Endothelial cell of umbilical vein (primary cell): ENCODE measurements around the gene CD81. TPM values are rescaled to one million over a fixed set of nuclear protein-coding genes. Genes with fewer than 3 reads are reported as not detected.

Experiments used
- BruUV-seq: library from RNA; stranded (reverse); fragments of 400-500 nt; replicated peaks from 2 replicates; lab custom pipeline; 2021; lab: Mats Ljungman, UMichigan
- CTCF ChIA-PET: fragments of 300-600, 350-600 bp; sonication (Branson Sonifier 250); formaldehyde crosslinking; loops from one replicate; lab custom pipeline; 2021; ENCODE audit warnings: antibody characterized with exemption, inconsistent platforms; lab: Charles Lee
- POLR2A ChIA-PET: fragments of 300-600, 350-600 bp; sonication (Branson Sonifier 250); formaldehyde crosslinking; loops from one replicate; lab custom pipeline; 2021; ENCODE audit warnings: antibody characterized with exemption, inconsistent platforms; lab: Charles Lee
- DNase-seq: peaks from one replicate; pipeline ENCODE4 v3.0.0-alpha.2; 2011; ENCODE audit warnings: low read depth, low spot score
- FAIRE-seq: peaks from 2 replicates; lab custom pipeline; 2011; peaks lifted over from hg19 to GRCh38; lab: Jason Lieb, UNC
- H2AFZ ChIP-seq: 2 replicates; pipeline ENCODE4 v1.6.0; 2012; ENCODE audit warnings: low read depth, low read length, control low read depth, inconsistent platforms
- H3K27ac ChIP-seq: 2 replicates; pipeline ENCODE4 v1.5.1; 2011; ENCODE audit warnings: low read depth, mild to moderate bottlenecking, control low read depth, low read length, moderate library complexity; ENCODE audit not compliant: insufficient read depth
- H3K27me3 ChIP-seq, 2 experiments: 2 replicates each; pipeline versions ENCODE4 v1.6.0 to v1.6.1; 2011; ENCODE audit warnings: low read length in 2 of 2, mixed read lengths in 1 of 2; ENCODE audit not compliant: control insufficient read depth in 2 of 2, insufficient read depth in 2 of 2
- H3K36me3 ChIP-seq, 2 experiments: 2 replicates in 1 of 2; 3 replicates in 1 of 2; pipeline ENCODE4 v1.5.1; 2011; ENCODE audit warnings: low read length in 2 of 2, mild to moderate bottlenecking in 1 of 2, moderate library complexity in 1 of 2; ENCODE audit not compliant: control insufficient read depth in 2 of 2, insufficient read depth in 2 of 2; ENCODE audit errors: extremely low read depth in 1 of 2
- H3K4me1 ChIP-seq: 3 replicates; pipeline ENCODE4 v1.5.1; 2011; ENCODE audit warnings: mild to moderate bottlenecking, low read length; ENCODE audit not compliant: control insufficient read depth, insufficient read depth; ENCODE audit errors: extremely low read depth
- H3K4me2 ChIP-seq: 2 replicates; pipeline ENCODE4 v1.6.1; 2011; ENCODE audit warnings: low read length, control low read depth, mixed read lengths; ENCODE audit not compliant: insufficient read depth
- H3K4me3 ChIP-seq, 3 experiments: fragments of 200-600 bp in 1 of 3; sonication (generic), shearing (Covaris generic) in 1 of 3; replicated peaks in 1 of 3; 2 replicates each; pipeline ENCODE4 v1.5.1; 2011 to 2016; ENCODE audit warnings: control low read depth in 3 of 3, low read length in 3 of 3, mild to moderate bottlenecking in 2 of 3, inconsistent platforms in 1 of 3, low read depth in 1 of 3, moderate library complexity in 1 of 3; ENCODE audit not compliant: insufficient read depth in 1 of 3
- H3K79me2 ChIP-seq: 2 replicates; pipeline ENCODE4 v1.6.0; 2012; ENCODE audit warnings: low read length, inconsistent platforms; ENCODE audit not compliant: control insufficient read depth, insufficient read depth
- H3K9ac ChIP-seq: replicated peaks from 2 replicates; pipeline ENCODE3; 2011; ENCODE audit warnings: low read length, control low read depth; ENCODE audit not compliant: insufficient read depth; ENCODE audit errors: extremely low read depth
- H3K9me1 ChIP-seq: replicated peaks from 3 replicates; pipeline ENCODE4 v1.6.0; 2011; ENCODE audit warnings: mild to moderate bottlenecking, low read length; ENCODE audit not compliant: control insufficient read depth, insufficient read depth; ENCODE audit errors: extremely low read depth
- H3K9me3 ChIP-seq: replicated peaks from 2 replicates; pipeline ENCODE4 v1.5.1; 2012; ENCODE audit warnings: low read length, inconsistent platforms; ENCODE audit not compliant: control insufficient read depth, insufficient read depth
- H4K20me1 ChIP-seq: replicated peaks from 2 replicates; pipeline ENCODE3; 2011; ENCODE audit warnings: mild to moderate bottlenecking, low read length; ENCODE audit not compliant: control insufficient read depth, insufficient read depth; ENCODE audit errors: extremely low read depth
- EZH2 ChIP-seq: IDR thresholded peaks from 2 replicates; pipeline ENCODE4 v1.6.1; 2012; ENCODE audit warnings: borderline replicate concordance, low read depth, mild to moderate bottlenecking, moderate library complexity, low read length, inconsistent platforms; ENCODE audit not compliant: severe bottlenecking
- FOS ChIP-seq: IDR thresholded peaks from 2 replicates; pipeline ENCODE4 v1.6.1; 2011; ENCODE audit warnings: mild to moderate bottlenecking, low read length, moderate library complexity, borderline replicate concordance; ENCODE audit not compliant: insufficient read depth
- GATA2 ChIP-seq: IDR thresholded peaks from 2 replicates; pipeline ENCODE4 v1.7.0; 2011; ENCODE audit warnings: low read depth, mild to moderate bottlenecking, moderate library complexity, mixed read lengths, low read length; ENCODE audit not compliant: insufficient read length, insufficient read depth
- JUN ChIP-seq: IDR thresholded peaks from 2 replicates; pipeline ENCODE4 v1.6.1; 2011; ENCODE audit warnings: borderline replicate concordance, low read depth; ENCODE audit not compliant: insufficient read length, insufficient read depth
- MAX ChIP-seq: IDR thresholded peaks from 2 replicates; pipeline ENCODE4 v1.6.1; 2011; ENCODE audit not compliant: insufficient read depth, insufficient read length
- MYC ChIP-seq: IDR thresholded peaks from one replicate; pipeline ENCODE4 v1.6.1; 2011; ENCODE audit warnings: mild to moderate bottlenecking, low read depth, low read length
- POLR2A ChIP-seq: IDR thresholded peaks from 2 replicates; pipeline ENCODE4 v1.6.1; 2012; ENCODE audit warnings: low read depth, mild to moderate bottlenecking, control low read depth, low read length
- POLR2AphosphoS5 ChIP-seq: IDR thresholded peaks from 2 replicates; pipeline ENCODE4 v1.6.1; 2012; ENCODE audit warnings: low read depth, mild to moderate bottlenecking, control low read depth, low read length, moderate library complexity; ENCODE audit not compliant: insufficient read depth
- dilution Hi-C: fragments of 300-500 bp; cut with MboI; formaldehyde crosslinking; loops from one replicate; pipeline ENCODE4 v1.15.0; 2019; ENCODE audit warnings: low sequenced_read_pairs; ENCODE audit not compliant: extremely low pct_ligation_motif_present
- intact Hi-C: fragments of 100-400 bp; cut with micrococcal nuclease; formaldehyde crosslinking; loops from one replicate; pipeline ENCODE4 v1.10.0; 2022
- polyA plus RNA-seq, 4 experiments: library from polyadenylated mRNA; depleted of rRNA in 3 of 4; stranded (reverse) in 3 of 4; unstranded in 1 of 4; fragments of >200 nt; gene quantifications; 2 replicates each; pipeline versions ENCODE4 v1.2.1 to v1.2.3, GENCODE V29; 2011 to 2012; ENCODE audit warnings: missing spikeins in 1 of 4
- total RNA-seq: library from RNA; stranded (reverse); gene quantifications from 2 replicates; pipeline ENCODE4 v1.2.3, GENCODE V29; 2021
- TF ChIP-seq, protein P1 (sequence below), 2 donors: IDR thresholded peaks; 1 replicate in 1 of 2; 2 replicates in 1 of 2; pipeline ENCODE4 v1.5.1; 2011; ENCODE audit warnings: low read length in 2 of 2, mild to moderate bottlenecking in 2 of 2, moderate library complexity in 2 of 2, control low read depth in 1 of 2, inconsistent platforms in 1 of 2, low read depth in 1 of 2; ENCODE audit not compliant: insufficient read depth in 1 of 2; ENCODE audit errors: extremely low read depth in 1 of 2

Gene CD81
- total and polyA plus RNA-seq, 2 donors (not counting 3 experiments of a cell fraction or from before 2014, with no cell fraction given), result 409 to 802 TPM

- Histone ChIP-seq H3K9ac (no peak overlapping the region), H3K36me3 (peaks cover 0 to 18% of the 10 kb centered on the region in 2 experiments), H3K9me3 (no peaks in the 10 kb centered on the region), H3K79me2 (peaks cover 6% of the 10 kb centered on the region), H3K9me1 (no peaks in the 10 kb centered on the region), H3K4me1 (peaks cover 2% of the 10 kb centered on the region), H3K4me2 (no peak overlapping the region), H3K27ac (no peak overlapping the region), H4K20me1 (no peaks in the 10 kb centered on the region), H3K27me3 (peaks cover 0 to 4% of the 10 kb centered on the region in 2 experiments), H2AFZ (no peak overlapping the region), H3K4me3 (no peak overlapping the region)
- FAIRE-seq, result no peak
- TF ChIP-seq POLR2AphosphoS5 (no peak), FOS (no peak), POLR2A (no peak), EZH2 (no peak)
- BruUV-seq, result no TSS peak
- POLR2A ChIA-PET, result no interaction called here
- no peak for DNase-seq
- intact Hi-C loops, result no loop called here
- CTCF ChIA-PET, result interaction anchor here (1.4 kb wide), 1 partner anchor 13 kb away, joined by 5 read pairs; no protein-coding TSS in a partner anchor
- dilution Hi-C loops, result no loop called here
Measured at GRCh38 chr11:2406878-2407410, 29.8 kb downstream of the CD81 start.

DNA sequence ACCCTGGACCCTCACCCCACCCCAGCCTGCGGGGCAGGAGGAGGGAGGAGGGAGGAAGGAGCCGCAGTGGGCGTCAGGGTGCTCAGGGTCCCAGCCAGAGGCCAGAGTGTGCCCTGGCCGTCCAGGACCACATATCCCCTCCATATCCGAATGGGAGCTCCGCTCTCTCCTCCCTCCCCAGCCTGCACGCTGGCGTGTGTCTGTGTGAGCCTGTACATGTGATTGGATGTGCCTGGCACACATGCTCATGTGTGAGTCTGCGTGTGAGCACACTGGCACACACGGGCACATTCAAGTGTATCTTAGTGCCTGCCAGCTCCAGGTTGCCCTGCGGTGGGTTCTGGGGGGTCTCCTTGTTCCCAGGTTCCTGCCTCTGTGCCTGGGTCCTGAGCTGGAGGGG is 31.6 kb downstream of the CD81 start:
- ChIA-PET CTCF (interaction anchor here (0.8 to 1.9 kb wide), 5 partner anchors 9 to 103 kb away, joined by 3 to 9 read pairs (median 5); no protein-coding TSS in a partner anchor), POLR2A (no interaction called here)
- H3K27ac ChIP-seq, result no peak overlapping the region
- no peak overlapping the region for H2AFZ ChIP-seq
- no peak overlapping the region for H3K4me3 ChIP-seq
- no peaks in the 10 kb centered on the region for H3K9me3 ChIP-seq
- H3K4me2 ChIP-seq, result no peak overlapping the region
- H4K20me1 ChIP-seq, result no peaks in the 10 kb centered on the region
- intact Hi-C loops (no loop called here), dilution Hi-C loops (no loop called here)
- FAIRE-seq (no peak), DNase-seq (no peak)
- TF ChIP-seq JUN, result no peak
- no peak for TF ChIP-seq POLR2AphosphoS5
- TF ChIP-seq MYC, result no peak
- TF ChIP-seq, protein P1, sequence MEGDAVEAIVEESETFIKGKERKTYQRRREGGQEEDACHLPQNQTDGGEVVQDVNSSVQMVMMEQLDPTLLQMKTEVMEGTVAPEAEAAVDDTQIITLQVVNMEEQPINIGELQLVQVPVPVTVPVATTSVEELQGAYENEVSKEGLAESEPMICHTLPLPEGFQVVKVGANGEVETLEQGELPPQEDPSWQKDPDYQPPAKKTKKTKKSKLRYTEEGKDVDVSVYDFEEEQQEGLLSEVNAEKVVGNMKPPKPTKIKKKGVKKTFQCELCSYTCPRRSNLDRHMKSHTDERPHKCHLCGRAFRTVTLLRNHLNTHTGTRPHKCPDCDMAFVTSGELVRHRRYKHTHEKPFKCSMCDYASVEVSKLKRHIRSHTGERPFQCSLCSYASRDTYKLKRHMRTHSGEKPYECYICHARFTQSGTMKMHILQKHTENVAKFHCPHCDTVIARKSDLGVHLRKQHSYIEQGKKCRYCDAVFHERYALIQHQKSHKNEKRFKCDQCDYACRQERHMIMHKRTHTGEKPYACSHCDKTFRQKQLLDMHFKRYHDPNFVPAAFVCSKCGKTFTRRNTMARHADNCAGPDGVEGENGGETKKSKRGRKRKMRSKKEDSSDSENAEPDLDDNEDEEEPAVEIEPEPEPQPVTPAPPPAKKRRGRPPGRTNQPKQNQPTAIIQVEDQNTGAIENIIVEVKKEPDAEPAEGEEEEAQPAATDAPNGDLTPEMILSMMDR (IDR thresholded peaks at IDR 0.05; ENCODE audit: extremely low read depth in 1 of 2, insufficient read depth in 1 of 2, low read depth in 1 of 2, low read length in 2 of 2), result no peak
- no peak for TF ChIP-seq FOS
- TF ChIP-seq EZH2, result no peak
- TF ChIP-seq MAX, result no peak
- no peak for TF ChIP-seq GATA2
- TF ChIP-seq POLR2A, result no peak
- no peaks in the 10 kb centered on the region for H3K9me1 ChIP-seq
- no peaks in the 10 kb centered on the region for H3K79me2 ChIP-seq
- peaks cover 0 to 3% of the 10 kb centered on the region in 2 experiments for H3K36me3 ChIP-seq
- H3K9ac ChIP-seq, result no peak overlapping the region
- BruUV-seq, result no TSS peak
- peaks cover 0 to 4% of the 10 kb centered on the region in 2 experiments for H3K27me3 ChIP-seq
- H3K4me1 ChIP-seq, result no peaks in the 10 kb centered on the region
